ENCODE results near the gene MAGEA10. TPM values are rescaled to one million over a fixed set of nuclear protein-coding genes. Genes with fewer than 3 reads are reported as not detected.
"Not testable (repeated sequence)": the region's sequence is repeated elsewhere in the genome, so short reads cannot be mapped to it uniquely, and the experiment has no call there.

Gene MAGEA10
- polyA plus RNA-seq: 0.06 TPM
- long read RNA-seq, donor 1: 0 reads
- long read RNA-seq, donor 2: 0 reads
- long read RNA-seq, donor 3: 0 reads
- long read RNA-seq, donor 4: 0 reads
- long read RNA-seq, donor 5: 0 reads
- long read RNA-seq, donor 6: 0 reads
- long read RNA-seq, donor 7: 0 reads
- long read RNA-seq, donor 8: 0 reads
- long read RNA-seq, donor 9: 0 reads
- long read RNA-seq, donor 10: 0 reads
- long read RNA-seq, donor 11: 0 reads

- no peaks in the 10 kb centered on the region for H3K27me3 ChIP-seq (ENCODE audit: control insufficient read depth, insufficient read depth, low read length)
- WGBS (ENCODE audit: insufficient coverage, low lambda C conversion rate): no CpG with 5 or more reads among the region's 16 CpGs
- no peak within 1 kb of the TSS for H3K4me3 ChIP-seq (ENCODE audit: low read length)
- H3K4me1 ChIP-seq (ENCODE audit: control insufficient read depth, insufficient read depth, low read length): no peaks in the 10 kb centered on the region
- H3K9me3 ChIP-seq (ENCODE audit: control insufficient read depth, low read depth, low read length): no peaks in the 10 kb centered on the region
- H3K36me3 ChIP-seq (ENCODE audit: control insufficient read depth, insufficient read depth, low read length): no peaks in the 10 kb centered on the region
- DNase-seq: no peak
- H3K27ac ChIP-seq (ENCODE audit: low read length): no peak within 1 kb of the TSS
Measured at GRCh38 chrX:152138388-152138784, at the start of gene MAGEA10. Gene MAGEA10, minus strand, starts transcription at chrX:152138577. Its CDS starts 2,957 bp downstream, at chrX:152135620.

GRCh38 chrX:152177497-152178269, 39.3 kb upstream of the MAGEA10 start:
- Histone ChIP-seq H3K4me1 (ENCODE audit: control insufficient read depth, insufficient read depth, low read length) (no peaks in the 10 kb centered on the region), H3K27me3 (ENCODE audit: control insufficient read depth, insufficient read depth, low read length) (no peaks in the 10 kb centered on the region), H3K27ac (ENCODE audit: low read length) (no peak overlapping the region), H3K36me3 (ENCODE audit: control insufficient read depth, insufficient read depth, low read length) (no peaks in the 10 kb centered on the region), H3K9me3 (ENCODE audit: control insufficient read depth, low read depth, low read length) (no peaks in the 10 kb centered on the region), H3K4me3 (ENCODE audit: low read length) (no peak overlapping the region)
- no CpG with 5 or more reads among the region's 5 CpGs for WGBS (ENCODE audit: insufficient coverage, low lambda C conversion rate)
- no peak for DNase-seq

GRCh38 chrX:152177052-152177451, 38.7 kb upstream of the MAGEA10 start:
- WGBS (ENCODE audit: insufficient coverage, low lambda C conversion rate): 80% methylated on average over 1 of the region's 4 CpGs
- no peaks in the 10 kb centered on the region for H3K4me1 ChIP-seq (ENCODE audit: control insufficient read depth, insufficient read depth, low read length)
- no peaks in the 10 kb centered on the region for H3K36me3 ChIP-seq (ENCODE audit: control insufficient read depth, insufficient read depth, low read length)
- no peak overlapping the region for H3K4me3 ChIP-seq (ENCODE audit: low read length)
- H3K27me3 ChIP-seq (ENCODE audit: control insufficient read depth, insufficient read depth, low read length): no peaks in the 10 kb centered on the region
- no peak for DNase-seq
- H3K27ac ChIP-seq (ENCODE audit: low read length): no peak overlapping the region
- H3K9me3 ChIP-seq (ENCODE audit: control insufficient read depth, low read depth, low read length): no peaks in the 10 kb centered on the region

GRCh38 chrX:152175892-152176291, 37.5 kb upstream of the MAGEA10 start:
- not testable (repeated sequence) for H3K27me3 ChIP-seq (ENCODE audit: control insufficient read depth, insufficient read depth, low read length); H3K36me3 ChIP-seq (ENCODE audit: control insufficient read depth, insufficient read depth, low read length); H3K4me1 ChIP-seq (ENCODE audit: control insufficient read depth, insufficient read depth, low read length); H3K4me3 ChIP-seq (ENCODE audit: low read length); H3K27ac ChIP-seq (ENCODE audit: low read length); DNase-seq; H3K9me3 ChIP-seq (ENCODE audit: control insufficient read depth, low read depth, low read length)
- WGBS (ENCODE audit: insufficient coverage, low lambda C conversion rate): no CpG with 5 or more reads among the region's 4 CpGs

GRCh38 chrX:152173923-152174322, 35.5 kb upstream of the MAGEA10 start:
- H3K9me3 ChIP-seq (ENCODE audit: control insufficient read depth, low read depth, low read length); H3K27me3 ChIP-seq (ENCODE audit: control insufficient read depth, insufficient read depth, low read length); DNase-seq; H3K4me3 ChIP-seq (ENCODE audit: low read length); H3K27ac ChIP-seq (ENCODE audit: low read length); H3K36me3 ChIP-seq (ENCODE audit: control insufficient read depth, insufficient read depth, low read length); H3K4me1 ChIP-seq (ENCODE audit: control insufficient read depth, insufficient read depth, low read length): not testable (repeated sequence)
- WGBS (ENCODE audit: insufficient coverage, low lambda C conversion rate): no CpG with 5 or more reads among the region's 4 CpGs

- H3K9me3 ChIP-seq (ENCODE audit: control insufficient read depth, low read depth, low read length): no peaks in the 10 kb centered on the region
- no peaks in the 10 kb centered on the region for H3K36me3 ChIP-seq (ENCODE audit: control insufficient read depth, insufficient read depth, low read length)
- H3K27me3 ChIP-seq (ENCODE audit: control insufficient read depth, insufficient read depth, low read length): no peaks in the 10 kb centered on the region
- H3K4me3 ChIP-seq (ENCODE audit: low read length): no peak overlapping the region
- no peak overlapping the region for H3K27ac ChIP-seq (ENCODE audit: low read length)
- no peaks in the 10 kb centered on the region for H3K4me1 ChIP-seq (ENCODE audit: control insufficient read depth, insufficient read depth, low read length)
- no peak for DNase-seq
- no CpG with 5 or more reads among the region's 4 CpGs for WGBS (ENCODE audit: insufficient coverage, low lambda C conversion rate)
Measured at GRCh38 chrX:152170621-152171020, 32.2 kb upstream of the MAGEA10 start.

GRCh38 chrX:152165033-152165743, 26.8 kb upstream of the MAGEA10 start:
- WGBS (ENCODE audit: insufficient coverage, low lambda C conversion rate): 100% methylated on average over 1 of the region's 2 CpGs
- no peaks in the 10 kb centered on the region for H3K27me3 ChIP-seq (ENCODE audit: control insufficient read depth, insufficient read depth, low read length)
- H3K9me3 ChIP-seq (ENCODE audit: control insufficient read depth, low read depth, low read length): no peaks in the 10 kb centered on the region
- no peak overlapping the region for H3K27ac ChIP-seq (ENCODE audit: low read length)
- H3K4me1 ChIP-seq (ENCODE audit: control insufficient read depth, insufficient read depth, low read length): no peaks in the 10 kb centered on the region
- no peak for DNase-seq
- H3K36me3 ChIP-seq (ENCODE audit: control insufficient read depth, insufficient read depth, low read length): no peaks in the 10 kb centered on the region
- H3K4me3 ChIP-seq (ENCODE audit: low read length): no peak overlapping the region

GRCh38 chrX:152157042-152157441, 18.7 kb upstream of the MAGEA10 start:
- no peak for DNase-seq
- WGBS (ENCODE audit: insufficient coverage, low lambda C conversion rate): no CpG with 5 or more reads among the region's 2 CpGs
- Histone ChIP-seq H3K4me1 (ENCODE audit: control insufficient read depth, insufficient read depth, low read length) (no peaks in the 10 kb centered on the region), H3K4me3 (ENCODE audit: low read length) (no peak overlapping the region), H3K27me3 (ENCODE audit: control insufficient read depth, insufficient read depth, low read length) (no peaks in the 10 kb centered on the region), H3K27ac (ENCODE audit: low read length) (no peak overlapping the region), H3K36me3 (ENCODE audit: control insufficient read depth, insufficient read depth, low read length) (no peaks in the 10 kb centered on the region), H3K9me3 (ENCODE audit: control insufficient read depth, low read depth, low read length) (no peaks in the 10 kb centered on the region)

- Histone ChIP-seq H3K36me3 (ENCODE audit: control insufficient read depth, insufficient read depth, low read length) (no peaks in the 10 kb centered on the region), H3K27me3 (ENCODE audit: control insufficient read depth, insufficient read depth, low read length) (no peaks in the 10 kb centered on the region), H3K4me3 (ENCODE audit: low read length) (no peak overlapping the region), H3K27ac (ENCODE audit: low read length) (no peak overlapping the region), H3K4me1 (ENCODE audit: control insufficient read depth, insufficient read depth, low read length) (no peaks in the 10 kb centered on the region), H3K9me3 (ENCODE audit: control insufficient read depth, low read depth, low read length) (no peaks in the 10 kb centered on the region)
- DNase-seq: no peak
- no CpG with 5 or more reads among the region's 2 CpGs for WGBS (ENCODE audit: insufficient coverage, low lambda C conversion rate)
Measured at GRCh38 chrX:152155766-152156310, 17.5 kb upstream of the MAGEA10 start.

- H3K27me3 ChIP-seq (ENCODE audit: control insufficient read depth, insufficient read depth, low read length): no peaks in the 10 kb centered on the region
- no CpG with 5 or more reads among the region's 1 CpG for WGBS (ENCODE audit: insufficient coverage, low lambda C conversion rate)
- DNase-seq: no peak
- no peak overlapping the region for H3K27ac ChIP-seq (ENCODE audit: low read length)
- no peak overlapping the region for H3K4me3 ChIP-seq (ENCODE audit: low read length)
- H3K9me3 ChIP-seq (ENCODE audit: control insufficient read depth, low read depth, low read length): no peaks in the 10 kb centered on the region
- H3K36me3 ChIP-seq (ENCODE audit: control insufficient read depth, insufficient read depth, low read length): no peaks in the 10 kb centered on the region
- H3K4me1 ChIP-seq (ENCODE audit: control insufficient read depth, insufficient read depth, low read length): no peaks in the 10 kb centered on the region
Measured at GRCh38 chrX:152154050-152154449, 15.7 kb upstream of the MAGEA10 start.
